ENCODE data around the gene IRF6. TPM values are rescaled to one million over a fixed set of nuclear protein-coding genes. Genes with fewer than 3 reads are reported as not detected.

The IRF6 gene
- total and polyA plus RNA-seq, 3 donors from 2014 or later, result 8.2 to 19.2 (median 8.7) TPM

- intact Hi-C loops (cut with DNase I; ENCODE audit: low total_unique reads), result no loop called here
- H3K4me1 ChIP-seq, result no peaks in the 10 kb centered on the region
- whole genome bisulfite sequencing, 2 donors, result 89 to 96% methylated on average over 5 of the region's 5 CpGs
- no peaks in the 10 kb centered on the region for H3K9me3 ChIP-seq
- H3K4me3 ChIP-seq, result no peak overlapping the region
- H3K36me3 ChIP-seq (ENCODE audit: low read depth, missing control alignments), result no peaks in the 10 kb centered on the region
- H3K27ac ChIP-seq, result no peak overlapping the region
- TF ChIP-seq CTCF (IDR thresholded peaks at IDR 0.05), result no peak
- no peak for TF ChIP-seq POLR2A (IDR thresholded peaks at IDR 0.05)
- no peaks in the 10 kb centered on the region for H3K27me3 ChIP-seq
- no peak for DNase-seq
These were observed 34.7 kb upstream of the IRF6 start for GRCh38 chr1:209840611-209841010.

GRCh38 chr1:209839875-209840546 lies 34.1 kb upstream of the IRF6 start:
- DNase-seq, result no peak
- Histone ChIP-seq H3K4me1 (no peaks in the 10 kb centered on the region), H3K27ac (no peak overlapping the region)

GRCh38 chr1:209838537-209838936 lies 32.6 kb upstream of the IRF6 start:
- no peak overlapping the region for H3K27ac ChIP-seq
- no peak for TF ChIP-seq POLR2A (IDR thresholded peaks at IDR 0.05)
- TF ChIP-seq CTCF (IDR thresholded peaks at IDR 0.05), result no peak
- no peak overlapping the region for H3K4me3 ChIP-seq
- intact Hi-C loops (cut with DNase I; ENCODE audit: low total_unique reads), result no loop called here
- no peaks in the 10 kb centered on the region for H3K4me1 ChIP-seq
- no peaks in the 10 kb centered on the region for H3K27me3 ChIP-seq
- DNase-seq, result no peak
- no peaks in the 10 kb centered on the region for H3K36me3 ChIP-seq (ENCODE audit: low read depth, missing control alignments)
- WGBS, 2 donors, result 94 to 96% methylated on average over 6 of the region's 6 CpGs
- no peaks in the 10 kb centered on the region for H3K9me3 ChIP-seq

More at GRCh38 chr1:209839875-209840546, 34.1 kb upstream of the IRF6 start:
- WGBS, 2 donors, result 66 to 80% methylated on average over 5 of the region's 5 CpGs
- no peaks in the 10 kb centered on the region for H3K9me3 ChIP-seq
- no peaks in the 10 kb centered on the region for H3K27me3 ChIP-seq
- no peak overlapping the region for H3K4me3 ChIP-seq
- no peaks in the 10 kb centered on the region for H3K36me3 ChIP-seq (ENCODE audit: low read depth, missing control alignments)
- intact Hi-C loops (cut with DNase I; ENCODE audit: low total_unique reads), result no loop called here
- TF ChIP-seq POLR2A (IDR thresholded peaks at IDR 0.05), result no peak
- no peak for TF ChIP-seq CTCF (IDR thresholded peaks at IDR 0.05)

- intact Hi-C loops (cut with DNase I; ENCODE audit: low total_unique reads), result no loop called here
- TF ChIP-seq POLR2A (IDR thresholded peaks at IDR 0.05) (no peak), CTCF (IDR thresholded peaks at IDR 0.05) (no peak)
- WGBS, 2 donors, result 92 to 94% methylated on average over 7 of the region's 7 CpGs
- H3K27ac ChIP-seq, result no peak overlapping the region
- no peaks in the 10 kb centered on the region for H3K9me3 ChIP-seq
- no peaks in the 10 kb centered on the region for H3K36me3 ChIP-seq (ENCODE audit: low read depth, missing control alignments)
- H3K4me1 ChIP-seq, result no peaks in the 10 kb centered on the region
- no peak for DNase-seq
- no peak overlapping the region for H3K4me3 ChIP-seq
- H3K27me3 ChIP-seq, result no peaks in the 10 kb centered on the region
These were observed 31.7 kb upstream of the IRF6 start for GRCh38 chr1:209837671-209838070.

GRCh38 chr1:209835782-209836298 lies 29.9 kb upstream of the IRF6 start:
- Histone ChIP-seq H3K27me3 (no peaks in the 10 kb centered on the region), H3K4me1 (no peaks in the 10 kb centered on the region), H3K4me3 (no peak overlapping the region), H3K27ac (no peak overlapping the region), H3K9me3 (no peaks in the 10 kb centered on the region), H3K36me3 (ENCODE audit: low read depth, missing control alignments) (no peaks in the 10 kb centered on the region)
- TF ChIP-seq CTCF (IDR thresholded peaks at IDR 0.05), result no peak
- no peak for TF ChIP-seq POLR2A (IDR thresholded peaks at IDR 0.05)
- DNase-seq, result no peak
- intact Hi-C loops (cut with DNase I; ENCODE audit: low total_unique reads), result no loop called here
